SK-N-SH (cell line): ENCODE results near the gene EPB41L2. TPM values are rescaled to one million over a fixed set of nuclear protein-coding genes. Genes with fewer than 3 reads are reported as not detected.

Experiments used
- CTCF ChIA-PET: fragments of 300-600, 350-600 bp; formaldehyde crosslinking; extraction: SDS; loops from one replicate; lab custom pipeline; 2021; lab: Yijun Ruan, JAX
- POLR2A ChIA-PET: fragments of 350-600 bp; sonication (Branson Sonifier 250); formaldehyde crosslinking; extraction: SDS; loops from one replicate; lab custom pipeline; 2020; ENCODE audit warnings: antibody characterized with exemption, inconsistent platforms; lab: Yijun Ruan, JAX
- DNase-seq: peaks from one replicate; pipeline ENCODE4 v3.0.0; 2012
- H2AFZ ChIP-seq: fragments of 200-600 bp; sonication (generic); 2 replicates; pipeline ENCODE4 v1.8.1; 2016; ENCODE audit warnings: antibody characterized with exemption, mild to moderate bottlenecking, low read depth
- H3F3A ChIP-seq: fragments of 200-600 bp; sonication (generic); replicated peaks from 2 replicates; pipeline ENCODE3; 2016; ENCODE audit warnings: antibody characterized with exemption, mild to moderate bottlenecking; ENCODE audit not compliant: insufficient read depth
- H3K27ac ChIP-seq, 2 experiments: fragments of 200-500 bp in 1 of 2; fragments of 200-600 bp in 1 of 2; sonication (Bioruptor generic) in 1 of 2; sonication (generic), shearing (Covaris generic) in 1 of 2; 2 replicates each; pipeline versions ENCODE4 v1.5.1 to v1.6.1; 2014 to 2016; ENCODE audit warnings: low read depth in 2 of 2, inconsistent platforms in 1 of 2, low read length in 1 of 2, mild to moderate bottlenecking in 1 of 2, mixed read lengths in 1 of 2
- H3K27me3 ChIP-seq: fragments of 200-600 bp; sonication (generic), shearing (Covaris generic); 2 replicates; pipeline ENCODE4 v1.6.1; 2016; ENCODE audit warnings: mixed run types; ENCODE audit not compliant: insufficient read depth
- H3K36me3 ChIP-seq, 2 experiments: fragments of 200-500 bp in 1 of 2; fragments of 200-600 bp in 1 of 2; sonication (Bioruptor generic) in 1 of 2; sonication (generic) in 1 of 2; replicated peaks in 1 of 2; 2 replicates each; pipeline versions ENCODE3 to v1.5.1; 2014 to 2016; ENCODE audit warnings: low read length in 1 of 2, mild to moderate bottlenecking in 1 of 2; ENCODE audit not compliant: insufficient read depth in 2 of 2, control insufficient read depth in 1 of 2
- H3K4me1 ChIP-seq, 2 experiments: fragments of 200-500 bp in 1 of 2; fragments of 200-600 bp in 1 of 2; sonication (Bioruptor generic) in 1 of 2; sonication (generic), shearing (Covaris generic) in 1 of 2; 2 replicates each; pipeline versions ENCODE4 v1.5.1 to v1.6.1; 2014 to 2016; ENCODE audit warnings: low read depth in 1 of 2, low read length in 1 of 2, mixed run types in 1 of 2; ENCODE audit not compliant: insufficient read depth in 2 of 2, control insufficient read depth in 1 of 2
- H3K4me2 ChIP-seq: fragments of 200-600 bp; sonication (generic), shearing (Covaris generic); 2 replicates; pipeline ENCODE4 v1.6.1; 2017; ENCODE audit warnings: mixed run types
- H3K4me3 ChIP-seq, 2 experiments: fragments of 200-500 bp in 1 of 2; fragments of 200-600 bp in 1 of 2; sonication (Bioruptor generic) in 1 of 2; sonication (generic), shearing (Covaris generic) in 1 of 2; 2 replicates each; pipeline versions ENCODE4 v1.5.1 to v1.8.1; 2014 to 2016; ENCODE audit warnings: low read depth in 2 of 2, inconsistent platforms in 1 of 2, low read length in 1 of 2, mild to moderate bottlenecking in 1 of 2, mixed read lengths in 1 of 2, moderate library complexity in 1 of 2
- H3K79me2 ChIP-seq: fragments of 200-600 bp; sonication (generic); 2 replicates; pipeline ENCODE4 v1.8.1; 2017; ENCODE audit warnings: mild to moderate bottlenecking; ENCODE audit not compliant: insufficient read depth
- H3K9ac ChIP-seq: fragments of 200-600 bp; sonication (generic); 2 replicates; pipeline ENCODE4 v1.6.1; 2017; ENCODE audit warnings: mixed run types
- H3K9me2 ChIP-seq: fragments of 200-600 bp; sonication (generic); 2 replicates; pipeline ENCODE4 v1.6.1; 2017; ENCODE audit warnings: mixed run types
- H3K9me3 ChIP-seq: fragments of 200-600 bp; sonication (generic); 2 replicates; pipeline ENCODE4 v1.6.1; 2017; ENCODE audit warnings: mixed run types, mild to moderate bottlenecking, moderate library complexity
- H4K20me1 ChIP-seq: fragments of 200-600 bp; sonication (generic); 2 replicates; pipeline ENCODE4 v1.6.1; 2017; ENCODE audit warnings: mild to moderate bottlenecking, mixed run types; ENCODE audit not compliant: insufficient read depth
- CHD2 ChIP-seq: fragments of 150-350 bp; IDR thresholded peaks from 2 replicates; pipeline ENCODE4 v1.6.1; 2018; ENCODE audit warnings: low read length; ENCODE audit not compliant: partially characterized antibody
- EZH2phosphoT487 ChIP-seq: fragments of 200-600 bp; sonication (generic); IDR thresholded peaks from 2 replicates; pipeline ENCODE4 v1.6.1; 2017; ENCODE audit warnings: low read depth, mixed run types, mild to moderate bottlenecking, antibody characterized with exemption, moderate library complexity, borderline replicate concordance
- FOSL2 ChIP-seq: IDR thresholded peaks from 2 replicates; pipeline ENCODE4 v1.4.0; 2012; ENCODE audit warnings: low read depth, mild to moderate bottlenecking, moderate library complexity, borderline replicate concordance
- FOXJ3 ChIP-seq: sonication (generic); formaldehyde crosslinking; IDR thresholded peaks from 2 replicates; pipeline ENCODE4 v1.5.1; 2020; ENCODE audit warnings: mild to moderate bottlenecking, missing genetic modification reagents
- FOXM1 ChIP-seq: IDR thresholded peaks from 2 replicates; pipeline ENCODE4 v1.4.0; 2012; ENCODE audit warnings: low read depth, mild to moderate bottlenecking
- MAX ChIP-seq: IDR thresholded peaks from 2 replicates; pipeline ENCODE4 v1.4.0; 2012; ENCODE audit warnings: low read depth
- NFIC ChIP-seq: IDR thresholded peaks from 2 replicates; pipeline ENCODE4 v1.4.0; 2012; ENCODE audit warnings: borderline replicate concordance
- NRF1 ChIP-seq: IDR thresholded peaks from 2 replicates; pipeline ENCODE4 v1.6.1; 2012; ENCODE audit warnings: low read depth, mild to moderate bottlenecking, low read length
- PBX3 ChIP-seq: IDR thresholded peaks from 2 replicates; pipeline ENCODE4; 2012
- RAD21 ChIP-seq: IDR thresholded peaks from 2 replicates; pipeline ENCODE4 v1.6.1; 2012; ENCODE audit warnings: mild to moderate bottlenecking, low read length
- RCOR1 ChIP-seq: fragments of 150-350 bp; IDR thresholded peaks from 2 replicates; pipeline ENCODE4 v1.6.1; 2017; ENCODE audit warnings: antibody characterized with exemption, low read length
- REST ChIP-seq: IDR thresholded peaks from 2 replicates; pipeline ENCODE4 v1.6.1; 2012; ENCODE audit warnings: mild to moderate bottlenecking, low read depth, low read length, moderate library complexity
- RFX5 ChIP-seq: IDR thresholded peaks from 2 replicates; pipeline ENCODE4 v1.6.1; 2012; ENCODE audit warnings: mild to moderate bottlenecking, improper control_type of control experiment, low read length
- RXRA ChIP-seq: IDR thresholded peaks from 2 replicates; pipeline ENCODE4 v1.4.0; 2012; ENCODE audit warnings: low read depth, mild to moderate bottlenecking, borderline replicate concordance
- SIN3A ChIP-seq: IDR thresholded peaks from 2 replicates; pipeline ENCODE4 v1.6.1; 2012; ENCODE audit warnings: low read depth, mild to moderate bottlenecking, low read length, moderate library complexity, borderline replicate concordance
- SMC3 ChIP-seq: IDR thresholded peaks from 2 replicates; pipeline ENCODE4 v1.6.1; 2012; ENCODE audit warnings: low read depth, low read length, improper control_type of control experiment
- TCF12 ChIP-seq: IDR thresholded peaks from 2 replicates; pipeline ENCODE4 v1.4.0; 2012
- TEAD4 ChIP-seq: IDR thresholded peaks from 2 replicates; pipeline ENCODE4 v1.4.0; 2012; ENCODE audit warnings: mild to moderate bottlenecking, borderline replicate concordance; ENCODE audit not compliant: insufficient read depth
- USF2 ChIP-seq: fragments of 150-350 bp; IDR thresholded peaks from 2 replicates; pipeline ENCODE4 v1.6.1; 2017; ENCODE audit warnings: antibody characterized with exemption, low read length, low read depth, borderline replicate concordance
- YY1 ChIP-seq: IDR thresholded peaks from 2 replicates; pipeline ENCODE4 v1.4.0; 2012; ENCODE audit warnings: low read depth, mild to moderate bottlenecking
- whole genome bisulfite sequencing: methylation state at CpG from one replicate; pipeline ENCODE4 v1.1.6; 2017; ENCODE audit warnings: low lambda C conversion rate; 5-methylcytosine and 5-hydroxymethylcytosine counted together
- polyA plus RNA-seq, 3 experiments: library from polyadenylated mRNA; depleted of rRNA; stranded (reverse); fragments of >200 nt; gene quantifications; 2 replicates each; pipeline ENCODE4 v1.2.3, GENCODE V29; 2012

The EPB41L2 gene
- polyA plus RNA-seq, 1 of the 3 experiments (the other 2 are of a cell fraction): 1.4 TPM

GRCh38 chr6:130846501-130846900 is 216.5 kb downstream of the EPB41L2 start (continued):
- TF ChIP-seq REST (no peak), RFX5 (no peak), SIN3A (no peak)

- CTCF ChIA-PET: interaction anchor here (1.1 to 1.4 kb wide), 4 partner anchors 10 to 521 kb away, joined by 3 to 4 read pairs (median 3); no protein-coding TSS in a partner anchor
- POLR2A ChIA-PET: no interaction called here
- TF ChIP-seq EZH2phosphoT487 (no peak), SMC3 (peak; percentile 63), RXRA (no peak), FOXJ3 (CRISPR knock-in tag) (no peak), TCF12 (no peak), CHD2 (no peak), NRF1 (no peak), FOXM1 (no peak), FOSL2 (no peak), YY1 (no peak), RCOR1 (no peak), USF2 (no peak), MAX (no peak), SIN3A (no peak), TEAD4 (no peak), REST (no peak), RAD21 (peak; percentile 85), NFIC (no peak), PBX3 (no peak)
Measured at GRCh38 chr6:130843575-130844320, 219.3 kb downstream of the EPB41L2 start.

More at GRCh38 chr6:130843575-130844320, 219.3 kb downstream of the EPB41L2 start:
- H3K9ac ChIP-seq: no peak overlapping the region
- 32% methylated on average over 3 of the region's 3 CpGs for WGBS
- H3K36me3 ChIP-seq: no peaks in the 10 kb centered on the region
- no peaks in the 10 kb centered on the region; a peak in 1 of 4 replicates for H3K4me1 ChIP-seq
- H3K79me2 ChIP-seq: no peaks in the 10 kb centered on the region
- no peaks in the 10 kb centered on the region for H3K27me3 ChIP-seq
- no peak overlapping the region for H3K27ac ChIP-seq
- H3F3A ChIP-seq: peaks cover 6% of the 10 kb centered on the region
- DNase-seq: peak; percentile 17
- H4K20me1 ChIP-seq: no peaks in the 10 kb centered on the region
- no peak overlapping the region for H3K4me2 ChIP-seq
- H3K4me3 ChIP-seq: no peak overlapping the region
- no peaks in the 10 kb centered on the region for H3K9me2 ChIP-seq
- no peaks in the 10 kb centered on the region for H3K9me3 ChIP-seq
- H2AFZ ChIP-seq: no peak overlapping the region
